HS-5 (cell line): ENCODE results near the gene ARHGAP28.

Experiments used
- DNase-seq: peaks from one replicate; pipeline ENCODE4 v3.0.0-alpha.2; 2012; ENCODE audit warnings: low read depth

The ARHGAP28 gene

DNA sequence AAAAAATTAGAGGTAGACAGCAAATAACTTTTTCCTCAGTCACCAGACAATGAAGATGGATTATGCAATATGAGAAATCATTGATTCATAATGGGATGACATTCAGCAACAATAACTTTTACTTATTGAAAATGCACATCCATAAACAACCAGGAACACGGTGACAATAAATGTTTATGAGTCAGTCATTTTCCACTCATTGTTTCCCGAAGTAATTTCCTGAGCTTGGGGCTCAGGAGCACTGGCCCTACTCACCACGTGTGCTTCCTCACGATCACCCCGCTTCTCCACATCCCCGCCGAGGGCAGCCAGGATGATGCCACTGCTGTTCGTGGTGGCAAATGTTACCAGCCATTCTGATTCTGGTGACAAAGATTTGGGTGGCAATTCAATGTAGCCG, 231.8 kb downstream of the ARHGAP28 start:
- no peak for DNase-seq

DNA sequence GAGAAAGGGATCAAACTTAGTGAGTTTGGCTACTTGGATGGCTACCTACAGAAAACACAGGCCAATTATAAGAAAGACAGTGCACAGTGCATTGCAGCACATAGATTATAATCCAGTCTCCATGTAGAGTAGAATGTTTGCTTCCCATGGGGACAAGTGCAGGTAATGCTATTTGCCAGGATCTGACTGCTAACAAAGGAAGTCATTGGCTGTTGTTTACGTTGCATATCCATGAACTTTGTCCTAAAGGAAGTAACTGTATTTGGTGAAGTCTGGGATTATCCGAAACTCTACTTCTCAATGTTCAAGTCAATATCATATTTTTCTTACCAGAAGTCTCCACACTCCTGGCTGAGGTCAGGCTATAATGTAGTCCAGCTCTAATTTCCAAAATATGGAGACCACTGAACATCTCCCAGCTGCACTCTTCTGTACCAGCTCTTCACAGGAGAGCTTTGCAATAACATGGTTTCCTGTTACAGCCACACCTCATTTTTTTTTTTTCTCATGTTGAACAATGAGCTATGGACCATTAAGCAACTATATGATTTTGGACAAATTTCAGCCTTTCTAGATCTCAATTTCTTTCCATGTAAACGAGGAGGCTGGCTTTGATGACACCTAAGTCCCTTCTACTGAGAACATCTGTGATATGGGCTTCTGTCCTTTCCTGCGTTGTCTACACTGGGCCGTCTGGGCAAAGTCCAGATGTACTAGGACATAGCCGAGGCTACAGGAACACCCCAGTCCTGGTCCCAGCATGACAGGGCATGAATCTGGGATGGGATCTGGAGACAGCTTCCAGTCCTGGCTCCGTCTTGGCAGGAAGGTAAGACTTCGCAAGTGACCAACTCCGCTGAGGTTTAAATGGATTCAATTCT, 233.3 kb downstream of the ARHGAP28 start:
- no peak for DNase-seq

DNA sequence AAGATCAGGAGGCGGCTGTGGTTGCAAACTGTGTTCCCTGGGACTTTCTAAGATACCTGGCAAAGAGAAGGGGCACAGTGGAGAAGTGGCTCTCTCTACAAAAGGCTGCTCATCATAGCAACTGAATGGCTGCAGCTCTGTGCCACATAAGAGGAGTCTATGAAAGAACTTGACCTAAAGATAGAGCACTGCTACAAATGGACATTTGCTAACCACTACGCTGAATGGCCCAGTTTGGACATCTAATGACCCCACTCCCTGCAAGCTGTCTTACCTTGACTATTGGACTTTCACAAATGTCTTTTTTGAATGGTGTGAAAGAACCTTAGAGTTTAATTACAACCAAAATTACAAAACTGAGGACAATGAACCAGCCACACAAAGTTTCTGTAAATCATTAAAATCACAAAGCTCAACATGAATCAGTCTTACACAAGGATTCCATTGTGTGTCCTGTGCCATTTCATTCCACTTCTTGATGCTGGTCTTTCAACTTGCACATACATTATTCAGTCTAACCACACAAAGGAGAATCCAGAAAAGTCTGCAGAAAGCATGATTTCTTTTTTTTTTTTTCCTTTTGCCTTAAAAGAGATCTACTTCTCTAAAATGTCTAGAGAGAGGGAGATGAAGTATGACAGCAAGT, 234.1 kb downstream of the ARHGAP28 start:
- DNase-seq: no peak
